Fibroblast of lung (primary cell): ENCODE data around the gene SLC66A2. TPM values are rescaled to one million over a fixed set of nuclear protein-coding genes. Genes with fewer than 3 reads are reported as not detected.

Experiments
- DNase-seq, 2 donors: peaks; one replicate each; pipeline versions ENCODE4 v3.0.0 to v3.0.0-alpha.2; 2010; ENCODE audit warnings: low read depth in 2 of 2
- H2AFZ ChIP-seq: 2 replicates; pipeline ENCODE4 v1.5.1; 2012; ENCODE audit warnings: low read length, control low read depth, inconsistent platforms
- H3K27ac ChIP-seq: 2 replicates; pipeline ENCODE4 v1.5.1; 2011; ENCODE audit warnings: low read length, control low read depth; ENCODE audit not compliant: insufficient read depth
- H3K27me3 ChIP-seq: 2 replicates; pipeline ENCODE4 v1.5.1; 2011; ENCODE audit warnings: mild to moderate bottlenecking, low read length; ENCODE audit not compliant: control insufficient read depth, insufficient read depth
- H3K36me3 ChIP-seq: 2 replicates; pipeline ENCODE4 v1.5.1; 2011; ENCODE audit warnings: low read length; ENCODE audit not compliant: control insufficient read depth, insufficient read depth
- H3K4me1 ChIP-seq: 2 replicates; pipeline ENCODE4 v1.5.1; 2011; ENCODE audit warnings: low read length; ENCODE audit not compliant: control insufficient read depth, insufficient read depth; ENCODE audit errors: extremely low read depth
- H3K4me2 ChIP-seq: 2 replicates; pipeline ENCODE4 v1.5.1; 2011; ENCODE audit warnings: low read length, control low read depth; ENCODE audit not compliant: insufficient read depth; ENCODE audit errors: extremely low read depth
- H3K4me3 ChIP-seq, 4 experiments: fragments of 200-600 bp in 1 of 4; sonication (generic) in 1 of 4; replicated peaks in 1 of 4; 2 replicates each; pipeline ENCODE4 v1.5.1; 2011 to 2016; ENCODE audit warnings: low read length in 4 of 4, low read depth in 3 of 4, mild to moderate bottlenecking in 3 of 4, control low read depth in 2 of 4, inconsistent platforms in 1 of 4, mixed read lengths in 1 of 4; ENCODE audit not compliant: insufficient read depth in 1 of 4; ENCODE audit errors: control extremely low read depth in 1 of 4
- H3K79me2 ChIP-seq: 2 replicates; pipeline ENCODE4 v1.5.1; 2012; ENCODE audit warnings: mild to moderate bottlenecking, low read length, inconsistent platforms; ENCODE audit not compliant: control insufficient read depth, insufficient read depth
- H3K9ac ChIP-seq: 2 replicates; pipeline ENCODE4 v1.5.1; 2011; ENCODE audit warnings: mild to moderate bottlenecking, low read length, control low read depth; ENCODE audit not compliant: insufficient read depth
- H3K9me3 ChIP-seq: 2 replicates; pipeline ENCODE4 v1.5.1; 2012; ENCODE audit warnings: low read depth, low read length; ENCODE audit not compliant: control insufficient read depth, insufficient read depth
- H4K20me1 ChIP-seq: 2 replicates; pipeline ENCODE4 v1.5.1; 2011; ENCODE audit warnings: low read length; ENCODE audit not compliant: control insufficient read depth, insufficient read depth; ENCODE audit errors: extremely low read depth
- CTCF ChIP-seq, 2 donors: IDR thresholded peaks in 1 of 2; conservative IDR thresholded peaks in 1 of 2; 1 replicate in 1 of 2; 2 replicates in 1 of 2; pipeline ENCODE4 v1.5.1; 2011 to 2012; ENCODE audit warnings: low read length in 2 of 2, control low read depth in 1 of 2, inconsistent platforms in 1 of 2, low read depth in 1 of 2, mild to moderate bottlenecking in 1 of 2
- EZH2 ChIP-seq: IDR thresholded peaks from 2 replicates; pipeline ENCODE4 v1.5.1; 2012; ENCODE audit warnings: low read length, control low read depth, mild to moderate bottlenecking; ENCODE audit errors: missing control alignments
- polyA plus RNA-seq, 2 donors: library from polyadenylated mRNA; depleted of rRNA in 1 of 2; stranded (reverse) in 1 of 2; unstranded in 1 of 2; fragments of >200 nt; gene quantifications; 2 replicates each; pipeline ENCODE4 v1.2.1, GENCODE V29; 2011 to 2012; ENCODE audit warnings: missing spikeins in 1 of 2
- total RNA-seq: library from RNA; depleted of rRNA; stranded (reverse); fragments of >200 nt; gene quantifications from 2 replicates; pipeline ENCODE4 v1.2.1, GENCODE V29; 2014

SLC66A2 gene
- total and polyA plus RNA-seq, 2 donors (not counting 1 experiment from before 2014, with no cell fraction given): 13.2 to 46.1 TPM

GRCh38 chr18:79877163-79878091 is 74.0 kb downstream of the SLC66A2 start:
- Histone ChIP-seq H3K4me1 (no peaks in the 10 kb centered on the region), H3K36me3 (no peaks in the 10 kb centered on the region), H3K9ac (no peak overlapping the region), H3K79me2 (no peaks in the 10 kb centered on the region), H3K27me3 (peaks cover 8% of the 10 kb centered on the region), H3K4me2 (no peak overlapping the region), H3K9me3 (no peaks in the 10 kb centered on the region), H4K20me1 (no peaks in the 10 kb centered on the region), H2AFZ (no peak overlapping the region), H3K27ac (no peak overlapping the region), H3K4me3 (no peak overlapping the region)
- no peak for DNase-seq
- TF ChIP-seq CTCF (conservative IDR thresholded peaks at IDR 0.05 in 1 of 2, IDR thresholded peaks at IDR 0.05 in 1 of 2; ENCODE audit: low read depth in 1 of 2, low read length in 2 of 2): no peak
- no peak for TF ChIP-seq EZH2

GRCh38 chr18:79876497-79876896 is 75.0 kb downstream of the SLC66A2 start:
- no peak for DNase-seq
- TF ChIP-seq CTCF (conservative IDR thresholded peaks at IDR 0.05 in 1 of 2, IDR thresholded peaks at IDR 0.05 in 1 of 2; ENCODE audit: low read depth in 1 of 2, low read length in 2 of 2): no peak
- no peak for TF ChIP-seq EZH2
- Histone ChIP-seq H3K4me2 (no peak overlapping the region), H3K4me3 (no peak overlapping the region), H3K9ac (no peak overlapping the region), H3K36me3 (no peaks in the 10 kb centered on the region), H3K27me3 (peaks cover 8% of the 10 kb centered on the region), H3K27ac (no peak overlapping the region), H2AFZ (no peak overlapping the region), H3K4me1 (no peaks in the 10 kb centered on the region), H4K20me1 (no peaks in the 10 kb centered on the region), H3K79me2 (no peaks in the 10 kb centered on the region), H3K9me3 (no peaks in the 10 kb centered on the region)

- Histone ChIP-seq H3K4me1 (no peaks in the 10 kb centered on the region), H4K20me1 (no peaks in the 10 kb centered on the region), H3K79me2 (no peaks in the 10 kb centered on the region), H3K4me2 (no peak overlapping the region), H3K9me3 (no peaks in the 10 kb centered on the region), H3K9ac (no peak overlapping the region), H3K27ac (no peak overlapping the region), H2AFZ (no peak overlapping the region), H3K4me3 (no peak overlapping the region), H3K27me3 (peaks cover 8% of the 10 kb centered on the region), H3K36me3 (no peaks in the 10 kb centered on the region)
- no peak for TF ChIP-seq EZH2
- no peak for TF ChIP-seq CTCF (conservative IDR thresholded peaks at IDR 0.05 in 1 of 2, IDR thresholded peaks at IDR 0.05 in 1 of 2; ENCODE audit: low read depth in 1 of 2, low read length in 2 of 2)
- DNase-seq: no peak
Observed at GRCh38 chr18:79875931-79876461, 75.5 kb downstream of the SLC66A2 start.
